Measurements from ENCODE around the gene MALRD1.

Gene MALRD1

GRCh38 chr10:19111501-19112267 lies 63.1 kb downstream of the MALRD1 start:
- DNase-seq: no peak

- no peak for DNase-seq
These were observed 68.8 kb downstream of the MALRD1 start for GRCh38 chr10:19117438-19117837.

DNA sequence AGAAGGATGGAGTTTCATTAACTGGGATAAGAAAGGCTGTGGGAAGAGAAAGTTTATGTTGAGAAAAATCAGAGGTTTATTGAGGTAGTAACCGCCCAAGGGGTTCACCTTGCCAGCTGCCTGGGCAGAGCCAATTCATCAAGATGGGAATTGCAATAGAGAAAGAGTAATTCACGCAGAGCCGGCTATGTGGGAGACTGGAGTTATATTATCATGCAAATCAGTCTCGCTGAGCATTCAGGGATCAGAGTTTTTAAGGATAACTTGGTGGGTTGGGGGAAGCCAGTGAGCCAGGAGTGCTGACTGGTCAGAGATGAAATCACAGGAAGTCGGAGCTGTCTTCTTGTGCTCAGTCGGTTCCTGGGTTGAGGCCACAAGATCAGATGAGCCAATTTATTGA lies 70.6 kb downstream of the MALRD1 start:
- DNase-seq: no peak

DNA sequence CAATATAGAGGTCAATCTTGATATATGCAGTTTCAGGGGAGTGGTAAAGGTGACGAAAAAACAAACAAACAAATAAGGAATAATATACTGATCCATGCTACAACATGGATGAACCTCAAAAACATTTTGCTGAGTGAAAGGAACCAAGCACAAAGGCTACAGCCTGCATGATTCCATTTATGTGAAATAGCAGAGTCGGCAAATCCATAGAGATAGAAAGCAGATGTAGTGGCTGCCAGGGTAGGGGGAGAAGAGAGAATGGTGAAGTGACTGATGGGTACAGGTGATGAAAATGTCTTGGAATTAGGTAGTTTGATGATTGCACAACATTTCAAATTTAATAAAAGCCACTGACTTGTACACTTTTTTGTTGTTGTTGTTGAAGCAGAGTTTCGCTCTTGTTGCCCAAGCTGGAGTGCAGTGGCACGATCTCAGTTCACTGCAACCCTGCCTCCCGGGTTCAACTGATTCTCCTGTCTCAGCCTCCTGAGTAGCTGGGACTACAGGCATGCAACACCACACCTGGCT lies 71.8 kb downstream of the MALRD1 start:
- DNase-seq: no peak

GRCh38 chr10:19133992-19134391 lies 85.4 kb downstream of the MALRD1 start:
- DNase-seq: no peak

DNA sequence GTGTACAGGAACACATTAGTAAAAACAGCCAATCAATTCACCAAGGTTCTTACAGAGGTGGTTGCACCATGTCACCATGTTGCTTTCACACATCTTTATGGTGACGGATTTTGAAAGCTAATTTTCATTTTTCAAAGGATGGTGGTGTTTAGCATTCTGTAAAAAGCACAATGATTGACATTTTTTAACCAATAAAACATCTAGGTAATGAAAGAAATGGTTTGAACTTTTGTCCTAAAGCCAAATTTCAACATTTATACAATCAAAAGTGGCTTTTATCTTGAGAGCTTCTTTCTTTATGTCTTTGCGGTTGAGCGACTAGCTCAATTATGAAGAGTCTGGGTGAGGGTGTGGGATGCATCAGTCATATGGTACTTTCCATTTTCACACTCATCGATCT lies 94.4 kb downstream of the MALRD1 start:
- DNase-seq: no peak

DNA sequence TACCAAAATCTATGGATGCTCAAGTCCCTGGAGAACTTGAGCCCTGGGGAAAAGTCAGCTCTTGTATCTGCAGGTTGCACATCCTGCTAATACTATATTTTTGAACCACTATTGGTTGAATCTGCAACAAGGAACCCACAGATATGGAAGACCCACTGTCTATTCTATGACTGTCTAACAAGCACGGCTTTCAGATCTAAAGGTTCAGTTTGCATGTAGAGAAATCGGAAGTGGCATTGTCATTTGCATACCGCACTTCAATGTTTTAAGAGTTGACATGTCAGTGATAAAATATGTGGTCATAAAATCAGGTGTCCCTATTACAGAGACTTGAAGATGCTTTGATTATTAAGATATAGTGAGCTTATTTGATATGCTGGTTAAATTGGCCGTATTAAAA lies 95.6 kb downstream of the MALRD1 start:
- DNase-seq: no peak

- DNase-seq: no peak
These were observed 105.8 kb downstream of the MALRD1 start for GRCh38 chr10:19154375-19154774.

GRCh38 chr10:19158358-19158757 lies 109.8 kb downstream of the MALRD1 start:
- no peak for DNase-seq

GRCh38 chr10:19158870-19159269 lies 110.3 kb downstream of the MALRD1 start:
- no peak for DNase-seq

- DNase-seq: no peak
These were observed 115.9 kb downstream of the MALRD1 start for GRCh38 chr10:19164461-19164860.

GRCh38 chr10:19168584-19168983 lies 120.0 kb downstream of the MALRD1 start:
- no peak for DNase-seq

GRCh38 chr10:19169041-19169440 lies 120.4 kb downstream of the MALRD1 start:
- DNase-seq: no peak

GRCh38 chr10:19169684-19170083 lies 121.1 kb downstream of the MALRD1 start:
- DNase-seq: no peak

DNA sequence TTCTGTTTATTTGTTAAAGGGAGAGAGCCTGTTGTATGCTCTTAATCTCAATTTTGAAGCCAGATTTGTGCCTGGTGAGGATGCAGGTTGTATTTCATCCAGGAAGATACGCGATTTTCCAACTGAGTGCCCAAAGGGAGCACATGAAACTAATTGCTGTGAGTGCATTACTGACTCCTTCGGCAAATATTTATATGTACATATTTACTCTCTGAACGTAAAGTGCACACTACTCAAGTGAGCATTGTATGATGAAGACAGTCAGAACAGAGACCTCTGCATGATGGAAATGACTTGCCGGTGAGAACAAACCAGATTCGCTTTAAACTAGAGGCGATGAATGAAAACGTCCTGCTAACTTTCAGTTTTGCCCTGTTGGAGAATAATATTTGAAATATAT lies 130.1 kb downstream of the MALRD1 start:
- DNase-seq: peak; percentile 4

- no peak for DNase-seq
These were observed 136.3 kb downstream of the MALRD1 start for GRCh38 chr10:19184891-19185290.

- no peak for DNase-seq
These were observed 146.3 kb downstream of the MALRD1 start for GRCh38 chr10:19194866-19195265.

- no peak for DNase-seq
These were observed 147.1 kb downstream of the MALRD1 start for GRCh38 chr10:19195698-19196097.

DNA sequence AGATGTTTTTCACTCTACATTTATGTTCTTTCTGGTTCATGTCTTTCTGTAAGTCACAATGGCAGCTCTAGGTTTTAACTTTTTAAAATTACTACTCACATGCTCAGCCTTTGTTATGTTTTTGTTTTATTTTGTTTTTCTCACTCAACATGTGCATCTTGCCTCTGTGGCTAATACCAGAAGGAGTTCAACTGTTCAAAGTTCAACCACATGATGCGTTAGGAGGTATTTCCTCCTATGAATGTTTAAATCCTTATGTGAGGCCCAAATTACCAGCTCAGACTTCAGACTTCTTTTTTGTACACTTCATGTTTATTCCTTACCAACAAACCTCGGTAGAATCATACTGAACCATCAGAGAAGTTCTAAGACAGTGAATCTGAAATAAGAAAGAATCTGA lies 151.6 kb downstream of the MALRD1 start:
- no peak for DNase-seq

DNA sequence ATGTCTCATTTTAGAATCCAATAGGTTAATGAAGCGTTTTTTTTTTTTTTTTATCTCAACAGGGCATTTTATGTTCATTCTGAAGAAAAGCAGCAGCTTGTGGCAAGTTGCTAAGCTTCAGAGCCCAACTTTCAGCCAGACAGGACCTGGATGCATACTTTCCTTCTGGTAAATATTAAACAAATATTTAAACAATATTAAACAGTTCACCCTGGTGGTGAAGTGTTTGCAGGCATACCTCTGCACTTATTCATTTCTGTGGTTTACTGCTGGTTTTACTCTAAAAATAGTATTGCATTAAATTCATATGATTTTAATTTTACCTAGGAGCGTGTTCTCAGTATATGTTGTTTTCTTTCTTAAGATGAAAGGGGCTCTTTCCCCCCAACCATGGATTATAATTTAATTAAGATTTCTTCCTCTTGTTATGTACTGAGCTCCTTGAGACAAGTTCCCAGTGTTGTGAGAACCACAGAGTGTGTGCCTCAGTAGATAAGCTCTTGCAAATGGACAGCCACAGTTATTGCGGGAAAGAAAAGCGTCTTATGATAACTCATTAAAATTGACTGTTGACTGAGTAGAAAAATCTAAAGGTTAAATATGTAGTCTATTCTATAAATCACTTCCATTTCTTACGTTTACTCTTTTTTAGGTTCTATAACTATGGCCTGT lies 155.8 kb downstream of the MALRD1 start:
- no peak for DNase-seq

GRCh38 chr10:19209319-19209718 lies 160.7 kb downstream of the MALRD1 start:
- DNase-seq: no peak

GRCh38 chr10:19212590-19212989 lies 164.0 kb downstream of the MALRD1 start:
- DNase-seq: no peak

DNA sequence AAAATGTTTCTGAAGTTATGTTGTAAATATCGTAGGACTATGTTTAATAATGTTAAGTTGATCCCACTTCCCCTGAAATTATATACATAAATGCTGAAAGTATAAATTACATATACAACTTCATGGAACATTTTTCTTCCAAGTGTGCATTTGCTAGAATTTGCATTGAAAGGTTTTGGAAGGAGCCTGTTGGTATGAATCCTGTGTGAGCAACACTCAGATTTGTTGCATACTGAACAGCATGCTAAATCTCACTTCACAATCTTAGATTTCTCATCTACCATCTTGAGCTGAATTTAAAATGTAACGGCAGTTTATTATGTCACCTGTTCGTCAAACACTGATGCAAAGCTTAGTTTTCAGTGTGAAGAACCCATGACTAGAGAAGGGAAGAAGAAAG lies 172.6 kb downstream of the MALRD1 start:
- no peak for DNase-seq

- no peak for DNase-seq
These were observed 177.4 kb downstream of the MALRD1 start for GRCh38 chr10:19226025-19226424.
